HCT116 (cell line): ENCODE results near the gene PLCB1. TPM values are rescaled to one million over a fixed set of nuclear protein-coding genes. Genes with fewer than 3 reads are reported as not detected.

Source experiments
- ATAC-seq: fragments of 200-7000 bp; cut with Tn5 transposase; 2 replicates; pipeline ENCODE4 v1.9.1; 2020; ENCODE audit warnings: mild to moderate bottlenecking, moderate library complexity
- BruUV-seq: library from RNA; stranded (reverse); fragments of 400-500 nt; replicated peaks from 2 replicates; lab custom pipeline; 2021; lab: Mats Ljungman, UMichigan
- CTCF ChIA-PET: fragments of 300-600 bp; sonication (Branson Sonifier 250); formaldehyde crosslinking; loops from one replicate; lab custom pipeline; 2021; ENCODE audit warnings: antibody characterized with exemption; lab: Charles Lee
- POLR2A ChIA-PET: fragments of 300-600, 350-600 bp; sonication (Branson Sonifier 250); formaldehyde crosslinking; loops from one replicate; lab custom pipeline; 2021; ENCODE audit warnings: antibody characterized with exemption; lab: Charles Lee
- RAD21 ChIA-PET, 2 experiments: fragments of 300-600 bp; sonication (Branson Sonifier 250); formaldehyde crosslinking; loops; one replicate each; lab custom pipeline; 2023; ENCODE audit warnings: low total read pairs in 2 of 2; ENCODE audit not compliant: uncharacterized antibody in 2 of 2, unreplicated experiment in 2 of 2, low non-redundant PET in 1 of 2; lab: Charles Lee
- DNase-seq: peaks from one replicate; pipeline ENCODE4 v3.0.0-alpha.2; 2010; ENCODE audit warnings: low read depth, low spot score
- H2AFZ ChIP-seq: fragments of 200-600 bp; shearing (Covaris generic), sonication (generic); 2 replicates; pipeline ENCODE4 v1.6.1; 2017; ENCODE audit warnings: low read depth, mixed run types, mixed read lengths, antibody characterized with exemption, low read length; ENCODE audit not compliant: poor library complexity, severe bottlenecking
- H3K27ac ChIP-seq: 2 replicates; pipeline ENCODE4 v1.5.1; 2012; ENCODE audit warnings: low read depth, low read length
- H3K27me3 ChIP-seq: fragments of 200-600 bp; sonication (generic); 2 replicates; pipeline ENCODE4 v1.6.1; 2016; ENCODE audit warnings: mixed run types, low read length, mixed read lengths; ENCODE audit not compliant: insufficient read depth
- H3K36me3 ChIP-seq, 2 experiments: fragments of 200-500 bp in 1 of 2; fragments of 200-600 bp in 1 of 2; sonication (Bioruptor generic) in 1 of 2; sonication (generic) in 1 of 2; 2 replicates each; pipeline versions ENCODE4 v1.5.1 to v1.6.1; 2014 to 2016; ENCODE audit warnings: low read length in 2 of 2, inconsistent platforms in 1 of 2, mixed read lengths in 1 of 2, mixed run types in 1 of 2; ENCODE audit not compliant: insufficient read depth in 2 of 2, control insufficient read depth in 1 of 2
- H3K4me1 ChIP-seq, 2 experiments: fragments of 200-600 bp in 1 of 2; sonication (generic) in 1 of 2; 2 replicates each; pipeline versions ENCODE4 v1.5.1 to v1.6.1; 2012 to 2017; ENCODE audit warnings: low read length in 2 of 2, inconsistent platforms in 1 of 2, mild to moderate bottlenecking in 1 of 2, mixed read lengths in 1 of 2, mixed run types in 1 of 2, moderate library complexity in 1 of 2; ENCODE audit not compliant: insufficient read depth in 2 of 2, control insufficient read depth in 1 of 2
- H3K4me2 ChIP-seq: fragments of 200-600 bp; sonication (generic); 2 replicates; pipeline ENCODE4 v1.6.1; 2017; ENCODE audit warnings: mixed run types, low read length, mixed read lengths
- H3K4me3 ChIP-seq, 2 experiments: fragments of 200-600 bp in 1 of 2; sonication (generic) in 1 of 2; replicated peaks in 1 of 2; 2 replicates each; pipeline ENCODE4 v1.5.1; 2011 to 2016; ENCODE audit warnings: low read length in 2 of 2, control low read depth in 1 of 2, low read depth in 1 of 2, mild to moderate bottlenecking in 1 of 2, mixed read lengths in 1 of 2, mixed run types in 1 of 2
- H3K79me2 ChIP-seq: fragments of 200-600 bp; sonication (generic); 2 replicates; pipeline ENCODE4 v1.6.1; 2017; ENCODE audit warnings: mild to moderate bottlenecking, mixed run types, low read length, moderate library complexity, mixed read lengths; ENCODE audit not compliant: insufficient read depth
- H3K9ac ChIP-seq: fragments of 200-600 bp; sonication (generic); 2 replicates; pipeline ENCODE4 v1.6.1; 2016; ENCODE audit warnings: low read length, mixed read lengths
- H3K9me2 ChIP-seq: fragments of 200-600 bp; sonication (generic), shearing (Covaris generic); 2 replicates; pipeline ENCODE4 v1.6.1; 2017; ENCODE audit warnings: mixed run types, mild to moderate bottlenecking, moderate library complexity; ENCODE audit not compliant: insufficient read depth
- H3K9me3 ChIP-seq, 2 experiments: fragments of 200-500 bp in 1 of 2; fragments of 200-600 bp in 1 of 2; sonication (Bioruptor generic) in 1 of 2; sonication (generic) in 1 of 2; 2 replicates each; pipeline ENCODE4 v1.6.1; 2014 to 2017; ENCODE audit warnings: low read length in 2 of 2, mixed read lengths in 2 of 2, inconsistent platforms in 1 of 2, low read depth in 1 of 2, mild to moderate bottlenecking in 1 of 2, mixed run types in 1 of 2, moderate library complexity in 1 of 2; ENCODE audit not compliant: control insufficient read depth in 1 of 2, insufficient read depth in 1 of 2
- H4K20me1 ChIP-seq: fragments of 200-600 bp; sonication (generic), shearing (Covaris generic); 2 replicates; pipeline ENCODE4 v1.6.1; 2017; ENCODE audit warnings: mixed run types, mild to moderate bottlenecking, moderate library complexity; ENCODE audit not compliant: insufficient read depth
- EGR1 ChIP-seq: IDR thresholded peaks from 2 replicates; pipeline ENCODE4 v1.6.1; 2012; ENCODE audit warnings: low read depth
- ELF1 ChIP-seq: IDR thresholded peaks from 2 replicates; pipeline ENCODE4 v1.6.1; 2012; ENCODE audit warnings: low read depth, borderline replicate concordance
- EZH2 ChIP-seq: fragments of 200-600 bp; sonication (generic); IDR thresholded peaks from 2 replicates; pipeline ENCODE4 v1.6.1; 2017; ENCODE audit warnings: antibody characterized with exemption, mixed run types
- FOSL1 ChIP-seq: IDR thresholded peaks from 2 replicates; pipeline ENCODE4 v1.6.1; 2012; ENCODE audit warnings: low read depth
- POLR2A ChIP-seq: IDR thresholded peaks from 2 replicates; pipeline ENCODE4 v1.7.0; 2011; ENCODE audit warnings: borderline replicate concordance; ENCODE audit not compliant: insufficient read depth, insufficient read length; ENCODE audit errors: extremely low read depth
- RAD21 ChIP-seq: IDR thresholded peaks from 2 replicates; pipeline ENCODE4 v1.6.1; 2012; ENCODE audit warnings: low read depth, mild to moderate bottlenecking
- SIN3A ChIP-seq: IDR thresholded peaks from 2 replicates; pipeline ENCODE4 v1.6.1; 2012; ENCODE audit warnings: low read depth
- SRF ChIP-seq: IDR thresholded peaks from 2 replicates; pipeline ENCODE4 v1.6.1; 2012; ENCODE audit warnings: low read depth
- YY1 ChIP-seq: IDR thresholded peaks from 2 replicates; pipeline ENCODE4 v1.6.1; 2011; ENCODE audit warnings: low read length, low read depth, moderate library complexity, mild to moderate bottlenecking; ENCODE audit not compliant: insufficient replicate concordance; ENCODE audit errors: extremely low read depth
- intact Hi-C: fragments of 100-400 bp; cut with micrococcal nuclease; formaldehyde crosslinking; loops from 2 replicates; pipeline ENCODE4 v1.10.0; 2022
- total RNA-seq: library from RNA; stranded (reverse); gene quantifications from one replicate; pipeline ENCODE4 v1.2.1, GENCODE V29; 2021; ENCODE audit not compliant: unreplicated experiment
- TF ChIP-seq, protein P1 (sequence below): IDR thresholded peaks from 2 replicates; pipeline ENCODE4 v1.6.1; 2012; ENCODE audit warnings: low read depth
- TF ChIP-seq, protein P2 (sequence below): IDR thresholded peaks from 2 replicates; pipeline ENCODE4 v1.6.1; 2012

PLCB1 gene
- total RNA-seq, 1 experiment from 2014 or later, result 15.8 TPM

- no peaks in the 10 kb centered on the region for H3K36me3 ChIP-seq
- ChIA-PET CTCF (no interaction called here), POLR2A (no interaction called here), RAD21 (no interaction called here)
- no peaks in the 10 kb centered on the region for H3K79me2 ChIP-seq
- no peaks in the 10 kb centered on the region for H3K27me3 ChIP-seq
- DNase-seq (no peak), ATAC-seq (no peak)
- TF ChIP-seq EZH2 (no peak), ELF1 (no peak), RAD21 (no peak), FOSL1 (no peak), POLR2A (no peak), EGR1 (no peak), YY1 (no peak), SIN3A (no peak), SRF (no peak)
- TF ChIP-seq, protein P1, sequence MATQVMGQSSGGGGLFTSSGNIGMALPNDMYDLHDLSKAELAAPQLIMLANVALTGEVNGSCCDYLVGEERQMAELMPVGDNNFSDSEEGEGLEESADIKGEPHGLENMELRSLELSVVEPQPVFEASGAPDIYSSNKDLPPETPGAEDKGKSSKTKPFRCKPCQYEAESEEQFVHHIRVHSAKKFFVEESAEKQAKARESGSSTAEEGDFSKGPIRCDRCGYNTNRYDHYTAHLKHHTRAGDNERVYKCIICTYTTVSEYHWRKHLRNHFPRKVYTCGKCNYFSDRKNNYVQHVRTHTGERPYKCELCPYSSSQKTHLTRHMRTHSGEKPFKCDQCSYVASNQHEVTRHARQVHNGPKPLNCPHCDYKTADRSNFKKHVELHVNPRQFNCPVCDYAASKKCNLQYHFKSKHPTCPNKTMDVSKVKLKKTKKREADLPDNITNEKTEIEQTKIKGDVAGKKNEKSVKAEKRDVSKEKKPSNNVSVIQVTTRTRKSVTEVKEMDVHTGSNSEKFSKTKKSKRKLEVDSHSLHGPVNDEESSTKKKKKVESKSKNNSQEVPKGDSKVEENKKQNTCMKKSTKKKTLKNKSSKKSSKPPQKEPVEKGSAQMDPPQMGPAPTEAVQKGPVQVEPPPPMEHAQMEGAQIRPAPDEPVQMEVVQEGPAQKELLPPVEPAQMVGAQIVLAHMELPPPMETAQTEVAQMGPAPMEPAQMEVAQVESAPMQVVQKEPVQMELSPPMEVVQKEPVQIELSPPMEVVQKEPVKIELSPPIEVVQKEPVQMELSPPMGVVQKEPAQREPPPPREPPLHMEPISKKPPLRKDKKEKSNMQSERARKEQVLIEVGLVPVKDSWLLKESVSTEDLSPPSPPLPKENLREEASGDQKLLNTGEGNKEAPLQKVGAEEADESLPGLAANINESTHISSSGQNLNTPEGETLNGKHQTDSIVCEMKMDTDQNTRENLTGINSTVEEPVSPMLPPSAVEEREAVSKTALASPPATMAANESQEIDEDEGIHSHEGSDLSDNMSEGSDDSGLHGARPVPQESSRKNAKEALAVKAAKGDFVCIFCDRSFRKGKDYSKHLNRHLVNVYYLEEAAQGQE, result no peak
- TF ChIP-seq, protein P2, sequence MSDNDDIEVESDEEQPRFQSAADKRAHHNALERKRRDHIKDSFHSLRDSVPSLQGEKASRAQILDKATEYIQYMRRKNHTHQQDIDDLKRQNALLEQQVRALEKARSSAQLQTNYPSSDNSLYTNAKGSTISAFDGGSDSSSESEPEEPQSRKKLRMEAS, result no peak
- no peaks in the 10 kb centered on the region for H3K9me3 ChIP-seq
- no TSS peak for BruUV-seq
- no peak overlapping the region for H3K4me3 ChIP-seq
- no peaks in the 10 kb centered on the region for H4K20me1 ChIP-seq
- H3K9ac ChIP-seq, result no peak overlapping the region
- intact Hi-C loops, result no loop called here
- no peak overlapping the region for H3K27ac ChIP-seq
- H2AFZ ChIP-seq, result no peak overlapping the region
- no peaks in the 10 kb centered on the region for H3K9me2 ChIP-seq
- H3K4me2 ChIP-seq, result no peak overlapping the region
- no peaks in the 10 kb centered on the region for H3K4me1 ChIP-seq
These were observed 276.7 kb downstream of the PLCB1 start for GRCh38 chr20:8408587-8409307.
